ENCODE measurements around the gene ZNF385D.

Gene ZNF385D

DNA sequence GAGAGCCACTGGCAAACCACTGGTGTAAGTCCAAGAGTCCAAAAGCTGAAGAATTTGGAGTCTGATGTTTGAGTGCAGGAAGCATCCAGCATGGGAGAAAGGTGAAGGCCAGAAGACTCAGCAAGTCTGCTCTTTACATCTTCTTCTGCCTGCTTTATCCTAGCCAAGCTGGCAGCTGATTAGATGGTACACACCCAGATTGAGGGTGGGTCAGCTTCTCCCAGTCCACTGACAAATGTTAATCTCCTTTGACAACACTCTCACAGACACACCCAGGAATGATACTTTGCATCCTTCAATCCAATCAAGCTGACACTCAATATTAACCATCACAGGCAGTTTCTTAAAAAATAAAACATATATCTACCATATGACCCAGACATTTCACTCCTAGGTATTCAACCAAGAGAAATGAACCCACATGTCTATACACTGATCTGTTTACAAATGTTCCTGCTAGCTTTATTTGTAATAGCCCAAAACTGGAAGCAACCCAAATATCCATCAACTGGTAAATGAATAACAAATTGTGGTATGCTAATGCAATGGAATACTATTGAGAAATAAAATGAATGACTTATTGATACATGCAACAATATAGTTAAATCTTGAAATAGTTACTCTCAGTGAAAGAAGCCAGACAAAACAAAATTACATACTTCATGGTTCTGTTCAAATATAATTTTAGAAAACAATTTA lies 373.8 kb downstream of the ZNF385D start:
- no peak for DNase-seq (ENCODE audit: low spot score)

DNA sequence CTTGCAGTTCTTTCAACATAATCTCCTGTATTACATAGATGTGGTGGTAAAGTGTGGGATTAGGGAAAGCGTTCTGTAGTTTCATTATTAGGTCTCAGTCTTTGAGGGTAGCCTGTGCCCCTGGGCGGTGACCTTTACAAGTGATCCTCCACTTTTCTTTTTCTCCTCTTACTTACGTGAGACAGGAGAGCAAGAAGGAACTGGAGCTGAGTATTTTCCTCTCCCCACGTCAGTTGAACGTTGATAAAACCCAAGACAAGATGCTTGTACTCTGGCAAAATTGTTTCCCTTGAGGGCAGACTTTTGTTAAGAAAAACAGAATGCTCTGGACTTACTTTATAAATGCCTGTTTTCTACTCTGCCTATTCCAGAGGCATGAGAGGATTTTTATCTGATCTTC lies 378.7 kb downstream of the ZNF385D start:
- DNase-seq (ENCODE audit: low spot score) = no peak

All from D341Med (cell line).